Astrocyte of the spinal cord (primary cell): ENCODE measurements around the gene LAMA3.
A peak's percentile ranks its signal among the peaks of the same experiment; 100 is the strongest.

Source experiments
- DNase-seq: peaks from one replicate; pipeline ENCODE4 v3.0.0; 2011; ENCODE audit warnings: low read depth, low spot score
- H3K4me3 ChIP-seq: 2 replicates; pipeline ENCODE4 v1.5.1; 2011; ENCODE audit warnings: low read depth, mild to moderate bottlenecking, low read length, moderate library complexity
- CTCF ChIP-seq: IDR thresholded peaks from 2 replicates; pipeline ENCODE4 v1.5.1; 2012; ENCODE audit warnings: low read depth, mild to moderate bottlenecking, low read length, inconsistent platforms
- in situ Hi-C: cut with HindIII; loops from 2 replicates; pipeline ENCODE4 v1.10.0; 2017; ENCODE audit warnings: low sequenced_read_pairs

The LAMA3 gene

GRCh38 chr18:23950644-23951043 lies 261.4 kb downstream of the LAMA3 start:
- in situ Hi-C loops, result no loop called here
- H3K4me3 ChIP-seq, result no peak overlapping the region
- no peak for TF ChIP-seq CTCF
- DNase-seq, result no peak

DNA sequence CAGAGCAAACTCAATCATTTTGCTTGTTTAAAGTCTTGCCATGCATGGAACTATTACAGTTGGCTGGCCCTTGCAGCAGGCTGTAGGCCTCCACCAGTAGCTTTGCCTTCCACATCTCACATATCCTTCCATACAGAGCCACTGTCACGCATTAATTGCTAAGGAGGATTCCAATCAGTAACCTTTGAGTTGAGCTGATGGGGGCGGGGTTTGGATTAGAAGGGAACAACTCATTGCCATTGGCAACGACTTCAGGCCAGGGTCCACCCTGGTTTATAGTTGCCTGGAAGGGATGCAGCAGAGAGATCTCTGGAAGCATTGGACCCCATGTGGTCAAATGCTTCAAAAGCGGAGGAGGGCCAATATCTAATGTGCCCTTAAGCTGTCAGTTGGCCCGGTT lies 262.0 kb downstream of the LAMA3 start:
- no peak overlapping the region for H3K4me3 ChIP-seq
- in situ Hi-C loops, result no loop called here
- no peak for TF ChIP-seq CTCF
- DNase-seq, result no peak

DNA sequence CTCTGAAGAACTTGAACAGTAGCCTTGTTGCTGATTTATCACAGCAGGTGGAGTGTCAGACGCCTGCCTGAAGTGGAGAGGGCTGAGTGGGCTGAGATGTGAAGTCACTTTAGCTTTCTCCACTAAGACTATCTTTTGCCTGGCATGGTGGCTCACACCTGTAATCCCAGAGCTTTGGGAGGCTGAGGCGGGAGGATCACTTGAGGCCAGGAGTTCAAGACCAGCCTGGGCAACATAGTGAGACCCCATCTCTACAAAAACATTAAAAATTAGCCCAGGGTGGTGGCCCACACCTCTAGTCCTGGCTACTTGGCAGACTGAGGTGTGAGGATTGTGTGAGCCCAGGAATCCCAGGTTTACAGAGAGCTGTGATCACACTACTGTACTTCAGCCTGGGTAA lies 264.7 kb downstream of the LAMA3 start:
- H3K4me3 ChIP-seq, result no peak overlapping the region
- in situ Hi-C loops, result no loop called here
- no peak for DNase-seq
- TF ChIP-seq CTCF, result no peak

- no peak for TF ChIP-seq CTCF
- no peak for DNase-seq
- in situ Hi-C loops, result no loop called here
- no peak overlapping the region for H3K4me3 ChIP-seq
Observed at GRCh38 chr18:23956483-23956882, 267.2 kb downstream of the LAMA3 start.

DNA sequence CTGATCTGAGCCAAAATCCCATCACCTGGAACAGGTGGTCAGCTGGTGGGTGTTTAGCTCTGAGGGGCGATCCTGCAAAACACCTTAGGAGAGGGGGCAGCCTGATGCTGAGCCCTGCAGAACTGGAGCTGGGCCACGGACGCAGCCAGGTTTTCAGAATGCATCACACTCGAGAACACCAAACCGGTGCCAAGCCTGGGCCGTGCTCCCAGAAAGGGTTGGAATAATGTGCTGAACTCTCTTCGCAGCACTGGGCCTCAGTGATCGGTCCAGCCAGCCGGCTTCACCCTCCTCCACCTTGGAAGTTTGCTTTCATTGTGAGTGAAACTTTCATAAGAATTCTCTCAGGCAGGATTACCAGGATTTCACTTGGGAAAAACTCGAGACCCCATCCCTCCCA lies 268.8 kb downstream of the LAMA3 start:
- in situ Hi-C loops, result no loop called here

GRCh38 chr18:23963443-23964165 lies 274.4 kb downstream of the LAMA3 start:
- no peak for DNase-seq
- H3K4me3 ChIP-seq, result no peak overlapping the region
- in situ Hi-C loops, result no loop called here
- TF ChIP-seq CTCF, result no peak

More for the DNA sequence above, 268.8 kb downstream of the LAMA3 start:
- DNase-seq, result peak; percentile 22
- TF ChIP-seq CTCF, result no peak
- H3K4me3 ChIP-seq, result no peak overlapping the region
